ENCODE measurements around the gene ERGIC3.

GRCh38 chr20:35598476-35598875 is 56.6 kb downstream of the ERGIC3 start:
- TF ChIP-seq GATA2 (IDR thresholded peaks at IDR 0.05; ENCODE audit: low read depth, low read length), result no peak
- no peak for TF ChIP-seq GATA3 (IDR thresholded peaks at IDR 0.05; ENCODE audit: low read depth, low read length)

Measured in SH-SY5Y (cell line).